Heart right ventricle (tissue), 16 donors: Measurements from ENCODE around the gene APEX1. TPM values are rescaled to one million over a fixed set of nuclear protein-coding genes. Genes with fewer than 3 reads are reported as not detected.

ENCODE experiments used
- ATAC-seq, 8 donors: fragments of 200-7000 bp; cut with Tn5 transposase; one replicate each; pipeline ENCODE4 v1.9.1; 2020; ENCODE audit warnings: mild to moderate bottlenecking in 8 of 8, moderate library complexity in 8 of 8, moderate number of reproducible peaks in 1 of 8
- DNase-seq, 2 donors: peaks; one replicate each; pipeline ENCODE4 v3.0.0-alpha.2; 2020
- H3K27ac ChIP-seq, 10 donors: fragments of 200-600 bp; sonication (generic) in 2 of 10; one replicate each; pipeline versions ENCODE4 v1.5.0 to v1.8.0; 2020 to 2022; ENCODE audit warnings: mild to moderate bottlenecking in 3 of 10
- H3K27me3 ChIP-seq, 7 donors: fragments of 200-600 bp; one replicate each; pipeline ENCODE4 v1.8.0; 2021 to 2022; ENCODE audit warnings: mild to moderate bottlenecking in 2 of 7
- H3K36me3 ChIP-seq, 9 donors: fragments of 200-600 bp; sonication (generic) in 1 of 9; one replicate each; pipeline versions ENCODE4 v1.5.0 to v1.8.0; 2020 to 2022; ENCODE audit warnings: mild to moderate bottlenecking in 2 of 9
- H3K4me1 ChIP-seq, 9 donors: fragments of 200-600 bp; sonication (generic) in 1 of 9; one replicate each; pipeline versions ENCODE4 v1.5.0 to v1.8.0; 2020 to 2022; ENCODE audit warnings: mild to moderate bottlenecking in 4 of 9
- H3K4me3 ChIP-seq, 10 donors: fragments of 200-600 bp; sonication (generic) in 2 of 10; one replicate each; pipeline versions ENCODE4 v1.5.0 to v1.8.0; 2020 to 2022; ENCODE audit warnings: mild to moderate bottlenecking in 7 of 10, moderate library complexity in 2 of 10
- H3K9me3 ChIP-seq, 11 donors: fragments of 200-600 bp in 10 of 11; sonication (generic) in 2 of 11; one replicate each; pipeline versions ENCODE4 v1.5.0 to v1.8.0; 2013 to 2022; ENCODE audit warnings: mild to moderate bottlenecking in 2 of 11, control low read depth in 1 of 11, moderate library complexity in 1 of 11
- WGBS, 2 donors: extraction: QIAGEN DNeasy Blood & Tissue Kit; methylation state at CpG; one replicate each; pipeline ENCODE4 v1.1.7; 2013; ENCODE audit warnings: inconsistent platforms in 1 of 2; 5-methylcytosine and 5-hydroxymethylcytosine counted together
- intact Hi-C, 10 donors: fragments of 100-400 bp; cut with DNase I; formaldehyde crosslinking; loops; one replicate each; pipeline versions ENCODE4 v1.11.1 to v1.14.2; 2022
- polyA plus RNA-seq, 2 donors: library from polyadenylated mRNA; stranded (reverse); fragments of 200-250 nt; gene quantifications; one replicate each; pipeline ENCODE4 v1.2.3, GENCODE V29; 2013
- total RNA-seq, 10 donors: library from RNA; stranded (reverse); fragmentation: NEBNext Ultra II Directional in 3 of 10; extraction: Animal tissue kit (Norgen Biotek cat#: 25700) in 3 of 10; gene quantifications; one replicate each; pipeline versions ENCODE4 v1.2.1 to v1.2.4, GENCODE V29; 2021 to 2023
- TF ChIP-seq, protein P1 (sequence below), 9 donors: fragments of 200-600 bp; sonication (generic) in 2 of 9; IDR thresholded peaks; one replicate each; pipeline versions ENCODE4 v1.5.0 to v1.8.0; 2021 to 2022; ENCODE audit warnings: antibody characterized with exemption in 9 of 9, mild to moderate bottlenecking in 5 of 9, moderate library complexity in 1 of 9
- donor health status: Arrhythmogenic right ventricular cardiomyopathy.
- donor health status: ischemic (EF 13 %, LVEDD 7.1; RV severe dilation, severe dysfunction).
- donor health status: healthy with polysubstance abuse.
- donor health status: DM: no; HTN: yes; CAD: no.
- donor health status: DM: no; HTN: no; CAD: no.
- donor health status: ischemic (EF 25% LVEDD 6.9; RV normal size, moderate dysfunction).
- donor health status: ischemic (EF 25% LVEDD 5.7; RV mildly dilated, moderate dysfunction).
- donor health status: healthy.
- donor health status: DM: yes; HTN: yes; CAD: no.
- donor health status: Ischemic cardiomyopathy.
- donor health status: ischemic (EF 35%, LVEDD 5.7; RV mildly dilated, moderate dysfunction).
- donor health status: nonischemic (EF 11% LVEDD 7.7; RV severe dilation, severe dysfunction).
- donor health status: DM: yes; HTN: yes; CAD: no.
- donor health status: PGD.
- donor health status: ischemic (EF 29% LVEDD 5.4; RV normal size, mild dysfunction).
- donor health status: nonischemic (EF 23%, LVEDD 6.1; RV moderate dilation, normal function).

Gene APEX1
- total and polyA plus RNA-seq, 12 donors = 57.1 to 103 (median 70.6) TPM

GRCh38 chr14:20435582-20436362 lies 19.3 kb upstream of the APEX1 start, which contains the start of gene KLHL33:
Gene KLHL33 (minus strand): TSS chr14:20436166. CDS start chr14:20435811, 355 bp downstream.
- Histone ChIP-seq H3K36me3 (no peaks in the 10 kb centered on the region), H3K9me3 (no peaks in the 10 kb centered on the region), H3K27ac (peak within 1 kb of the TSS; percentile 7 to 82 (median 64)), H3K4me3 (peak within 1 kb of the TSS; percentile 13 to 64 (median 52)), H3K4me1 (peaks cover 0 to 24% (median 13%) of the 10 kb centered on the region in 9 donors), H3K27me3 (peaks cover 0 to 6% (median 0%) of the 10 kb centered on the region in 7 donors)
- intact Hi-C loops = no loop called here
- ATAC-seq (peak; percentile 8 to 59 (median 36)), DNase-seq (no peak)
- 66 to 71% methylated on average over 17 of the region's 17 CpGs for WGBS, 2 donors
- TF ChIP-seq, protein P1, sequence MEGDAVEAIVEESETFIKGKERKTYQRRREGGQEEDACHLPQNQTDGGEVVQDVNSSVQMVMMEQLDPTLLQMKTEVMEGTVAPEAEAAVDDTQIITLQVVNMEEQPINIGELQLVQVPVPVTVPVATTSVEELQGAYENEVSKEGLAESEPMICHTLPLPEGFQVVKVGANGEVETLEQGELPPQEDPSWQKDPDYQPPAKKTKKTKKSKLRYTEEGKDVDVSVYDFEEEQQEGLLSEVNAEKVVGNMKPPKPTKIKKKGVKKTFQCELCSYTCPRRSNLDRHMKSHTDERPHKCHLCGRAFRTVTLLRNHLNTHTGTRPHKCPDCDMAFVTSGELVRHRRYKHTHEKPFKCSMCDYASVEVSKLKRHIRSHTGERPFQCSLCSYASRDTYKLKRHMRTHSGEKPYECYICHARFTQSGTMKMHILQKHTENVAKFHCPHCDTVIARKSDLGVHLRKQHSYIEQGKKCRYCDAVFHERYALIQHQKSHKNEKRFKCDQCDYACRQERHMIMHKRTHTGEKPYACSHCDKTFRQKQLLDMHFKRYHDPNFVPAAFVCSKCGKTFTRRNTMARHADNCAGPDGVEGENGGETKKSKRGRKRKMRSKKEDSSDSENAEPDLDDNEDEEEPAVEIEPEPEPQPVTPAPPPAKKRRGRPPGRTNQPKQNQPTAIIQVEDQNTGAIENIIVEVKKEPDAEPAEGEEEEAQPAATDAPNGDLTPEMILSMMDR (IDR thresholded peaks at IDR 0.05) = no peak

- intact Hi-C loops = no loop called here
- H3K4me3 ChIP-seq = no peak overlapping the region
- TF ChIP-seq, protein P1 (IDR thresholded peaks at IDR 0.05) = no peak
- 93 to 94% methylated on average over 4 of the region's 4 CpGs for WGBS, 2 donors
- peaks cover 0 to 6% (median 0%) of the 10 kb centered on the region in 7 donors for H3K27me3 ChIP-seq
- ATAC-seq (no peak), DNase-seq (no peak)
- no peaks in the 10 kb centered on the region for H3K9me3 ChIP-seq
- H3K36me3 ChIP-seq = no peaks in the 10 kb centered on the region
- H3K27ac ChIP-seq = no peak overlapping the region
- H3K4me1 ChIP-seq = peaks cover 0 to 24% (median 14%) of the 10 kb centered on the region in 9 donors
Observed at GRCh38 chr14:20436363-20436755, 18.7 kb upstream of the APEX1 start.

GRCh38 chr14:20438664-20439063 lies 16.4 kb upstream of the APEX1 start:
- no peak for DNase-seq
- H3K27me3 ChIP-seq = peaks cover 0 to 6% (median 0%) of the 10 kb centered on the region in 7 donors
- no peaks in the 10 kb centered on the region for H3K36me3 ChIP-seq
- TF ChIP-seq, protein P1 (IDR thresholded peaks at IDR 0.05) = no peak
- intact Hi-C loops = no loop called here
- H3K4me3 ChIP-seq = no peak overlapping the region
- no peak overlapping the region for H3K27ac ChIP-seq
- no peaks in the 10 kb centered on the region for H3K9me3 ChIP-seq
- WGBS, 2 donors = 90 to 94% methylated on average over 7 of the region's 7 CpGs
- peaks cover 0 to 24% (median 14%) of the 10 kb centered on the region in 9 donors for H3K4me1 ChIP-seq
- no peak for ATAC-seq

GRCh38 chr14:20440465-20440864 lies 14.6 kb upstream of the APEX1 start:
- Histone ChIP-seq H3K27ac (no peak overlapping the region), H3K36me3 (peaks cover 0 to 11% (median 0%) of the 10 kb centered on the region in 9 donors), H3K4me3 (no peak overlapping the region), H3K27me3 (no peaks in the 10 kb centered on the region), H3K4me1 (peaks cover 0 to 20% (median 7%) of the 10 kb centered on the region in 9 donors), H3K9me3 (no peaks in the 10 kb centered on the region)
- no peak for ATAC-seq
- intact Hi-C loops = no loop called here
- TF ChIP-seq, protein P1 (IDR thresholded peaks at IDR 0.05) = no peak
- DNase-seq = no peak
- WGBS, 2 donors = 84 to 86% methylated on average over 5 of the region's 5 CpGs
